Activated gamma-delta T cell treated with Interleukin-2 at 50 U/mL for 16 hours (primary cell): ENCODE data around the gene TMEM92.
"Not testable (repeated sequence)": the region's sequence is repeated elsewhere in the genome, so short reads cannot be mapped to it uniquely, and the experiment has no call there.

Experiments used
- DNase-seq: peaks from one replicate; pipeline ENCODE4 v3.0.0-alpha.2; 2020

Gene TMEM92

GRCh38 chr17:50303051-50303450 is 28.8 kb downstream of the TMEM92 start:
- DNase-seq: no peak

DNA sequence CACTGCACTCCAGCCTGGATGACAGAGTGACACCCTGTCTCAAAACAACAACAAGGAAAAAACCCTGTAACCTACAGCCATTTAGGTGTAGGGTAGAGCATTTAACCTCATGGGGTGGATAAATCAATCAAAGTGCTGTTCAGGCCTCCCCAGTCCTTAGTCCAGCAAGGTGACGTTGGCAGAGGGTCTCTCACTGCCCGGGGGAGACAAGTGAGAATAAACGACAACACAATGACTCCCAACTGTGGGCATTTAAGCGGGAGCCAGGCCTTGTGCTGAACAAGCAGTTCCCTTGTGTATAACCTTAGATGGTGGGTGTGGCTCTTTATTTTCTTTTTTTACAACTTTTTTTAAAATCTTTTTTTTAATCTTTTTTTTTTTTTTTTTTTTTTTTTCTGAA is 29.3 kb downstream of the TMEM92 start:
- DNase-seq: no peak

GRCh38 chr17:50304781-50305404 is 30.6 kb downstream of the TMEM92 start:
- no peak for DNase-seq

- DNase-seq: no peak
These were observed 33.4 kb downstream of the TMEM92 start for GRCh38 chr17:50307654-50308053.

DNA sequence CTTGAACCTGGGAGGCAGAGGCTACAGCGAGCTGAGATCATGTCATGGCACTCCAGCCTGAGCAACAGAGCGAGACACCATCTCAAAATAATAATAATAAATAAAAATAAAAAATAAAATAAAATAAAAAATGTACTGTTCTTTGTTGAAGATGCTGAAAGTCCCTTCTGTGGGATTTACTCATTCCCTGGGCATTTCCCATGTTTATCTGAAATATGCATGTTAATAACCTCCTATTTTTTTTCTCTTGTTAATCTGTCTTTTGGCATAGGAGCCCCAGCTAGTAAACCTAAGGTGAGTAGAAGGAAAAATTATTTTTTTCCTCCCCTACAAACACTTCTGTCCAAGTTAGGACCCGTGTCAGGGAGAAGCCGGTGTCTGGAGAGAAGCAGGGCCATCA is 34.4 kb downstream of the TMEM92 start:
- no peak for DNase-seq

- no peak for DNase-seq
These were observed 36.3 kb downstream of the TMEM92 start for GRCh38 chr17:50310455-50311111.

DNA sequence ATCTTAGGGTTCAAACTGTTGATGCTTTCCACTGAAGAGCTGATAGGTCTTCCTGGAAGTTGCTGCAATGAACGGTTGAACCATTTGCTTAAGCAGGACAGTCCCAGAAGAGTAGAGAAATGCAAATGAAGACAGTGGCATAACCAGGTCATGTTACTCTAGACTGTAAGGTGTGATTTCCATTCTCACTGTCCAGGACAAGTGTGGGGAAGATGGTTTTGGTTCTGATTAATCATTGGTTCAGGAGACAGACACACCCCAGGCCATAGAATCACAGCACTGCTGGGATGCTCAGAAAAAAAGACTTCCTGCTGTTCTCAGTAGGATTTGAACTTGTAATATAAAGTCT is 36.8 kb downstream of the TMEM92 start:
- no peak for DNase-seq

- DNase-seq: no peak
These were observed 37.2 kb downstream of the TMEM92 start for GRCh38 chr17:50311483-50311882.

DNA sequence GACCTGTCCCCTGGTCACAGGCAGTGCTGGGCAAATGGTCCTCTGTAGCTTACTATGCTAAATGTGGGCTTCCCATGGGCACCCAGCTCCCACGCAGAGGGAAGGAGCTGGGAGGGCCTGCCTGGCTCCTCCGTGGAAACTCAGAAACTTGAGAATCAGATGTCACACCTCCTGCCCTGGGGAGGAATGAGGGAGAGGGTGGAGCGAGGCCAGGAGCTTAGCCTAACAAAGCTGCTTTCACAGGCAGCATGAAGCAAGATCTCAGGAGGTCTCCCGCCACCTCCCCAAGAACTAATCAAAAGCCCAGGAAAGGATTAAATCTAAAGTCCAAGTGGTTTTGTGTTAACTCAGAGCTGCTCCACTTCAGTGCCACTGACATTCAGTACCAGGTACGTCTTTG is 38.0 kb downstream of the TMEM92 start:
- DNase-seq: no peak

- no peak for DNase-seq
These were observed 40.3 kb downstream of the TMEM92 start for GRCh38 chr17:50314456-50315011.

DNA sequence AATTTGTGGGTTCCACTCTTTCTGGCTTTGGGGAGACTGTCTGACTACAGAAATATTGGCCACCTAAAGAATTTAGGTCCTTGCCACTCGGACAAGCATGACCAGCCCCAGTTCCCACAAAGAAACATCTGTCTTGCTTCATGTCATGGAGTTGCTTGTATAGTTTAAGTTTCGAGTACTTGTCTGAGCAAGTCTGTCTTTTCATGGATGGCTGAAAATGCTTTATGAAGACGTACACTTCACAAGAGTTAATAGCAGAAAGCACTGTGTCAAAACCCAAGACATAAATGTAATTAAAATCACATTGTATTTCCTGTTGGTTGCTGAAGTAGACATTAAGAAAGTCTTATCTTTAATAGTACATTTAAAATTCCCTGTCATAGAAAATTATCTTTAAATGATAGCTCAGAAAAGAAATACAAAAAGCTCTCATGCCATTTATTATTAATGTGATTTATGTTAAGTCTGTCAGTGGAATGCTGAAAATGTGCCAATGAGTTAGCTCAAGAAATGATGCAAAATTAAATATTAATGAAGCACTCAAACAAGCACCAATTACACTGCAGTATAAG is 41.8 kb downstream of the TMEM92 start:
- DNase-seq: no peak

DNA sequence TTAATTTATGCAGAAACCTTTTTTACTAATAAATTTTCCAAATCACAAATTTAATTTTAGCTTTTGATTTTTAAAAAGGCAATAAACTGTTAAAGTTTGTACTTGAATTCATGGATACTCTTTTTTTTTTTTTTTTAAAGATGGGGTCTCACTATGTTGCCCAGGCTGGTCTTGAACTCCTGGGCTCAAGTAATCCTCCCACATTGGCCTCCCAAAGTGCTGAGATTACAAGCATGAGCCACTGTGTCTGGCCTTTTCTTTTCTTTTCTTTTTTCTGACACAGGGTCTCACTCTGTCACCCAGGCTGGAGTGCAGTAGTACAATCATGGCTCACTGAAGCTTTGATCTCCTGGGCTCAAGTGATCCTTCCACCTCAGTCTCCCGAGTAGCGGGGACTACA is 42.4 kb downstream of the TMEM92 start:
- not testable (repeated sequence) for DNase-seq

- no peak for DNase-seq
These were observed 42.9 kb downstream of the TMEM92 start for GRCh38 chr17:50317121-50317520.

GRCh38 chr17:50318501-50319285 is 44.4 kb downstream of the TMEM92 start:
- DNase-seq: no peak

- no peak for DNase-seq
These were observed 45.2 kb downstream of the TMEM92 start for GRCh38 chr17:50319306-50320004.

GRCh38 chr17:50322271-50322670 is 48.0 kb downstream of the TMEM92 start:
- DNase-seq: no peak

- DNase-seq: no peak
These were observed 48.8 kb downstream of the TMEM92 start for GRCh38 chr17:50323060-50323459.

DNA sequence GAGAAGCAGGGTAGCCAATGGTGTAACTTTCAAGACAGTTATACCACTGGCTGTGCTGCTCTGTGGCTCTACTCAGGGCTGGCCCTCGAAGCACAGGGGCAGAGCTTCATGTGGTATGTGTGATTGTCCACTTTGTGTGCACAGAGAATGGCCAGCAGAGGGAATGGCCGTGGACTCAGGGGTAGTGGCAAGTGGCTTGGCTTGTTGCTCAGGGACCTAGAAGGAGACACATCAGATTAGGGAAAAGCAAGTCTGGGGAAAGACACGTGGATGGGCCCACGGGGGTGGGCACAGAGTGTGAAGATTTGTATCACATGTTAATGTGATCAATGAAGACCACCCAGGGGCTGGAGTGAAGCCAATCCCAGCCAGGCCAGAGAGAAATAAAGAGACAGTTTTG is 51.6 kb downstream of the TMEM92 start:
- no peak for DNase-seq

GRCh38 chr17:50326831-50327364 is 52.6 kb downstream of the TMEM92 start:
- DNase-seq: no peak

GRCh38 chr17:50328363-50329325 is 54.4 kb downstream of the TMEM92 start:
- no peak for DNase-seq

DNA sequence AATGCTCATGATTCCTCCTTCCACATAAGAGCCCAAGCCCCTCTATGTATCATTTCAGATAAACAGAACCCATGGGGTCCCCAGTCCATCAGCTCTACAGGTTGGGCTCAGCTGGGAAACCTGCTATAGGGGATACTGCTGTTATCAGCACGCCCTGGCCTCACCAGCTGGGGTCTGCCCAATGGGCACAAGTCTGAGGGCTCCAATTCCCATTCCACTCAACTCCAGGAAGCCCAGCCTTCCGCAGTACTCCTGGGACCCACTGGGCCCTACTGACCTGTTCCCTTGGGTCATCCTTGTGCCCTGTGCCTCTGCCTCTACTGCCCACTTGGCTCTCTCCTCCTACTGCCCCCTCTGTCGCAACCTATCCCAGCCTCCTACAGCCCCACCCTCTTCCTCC is 55.5 kb downstream of the TMEM92 start:
- DNase-seq: no peak
